GM23248 (cell line): ENCODE measurements around the gene TMED10. TPM values are rescaled to one million over a fixed set of nuclear protein-coding genes. Genes with fewer than 3 reads are reported as not detected.

Experiments used
- DNase-seq: peaks from one replicate; pipeline ENCODE4 v3.0.0-alpha.2; 2015
- H2AFZ ChIP-seq: fragments of 200-600 bp; sonication (generic); 2 replicates; pipeline ENCODE4 v1.6.1; 2016; ENCODE audit warnings: antibody characterized with exemption
- H3F3A ChIP-seq: fragments of 200-600 bp; sonication (generic); 2 replicates; pipeline ENCODE4 v1.6.1; 2016; ENCODE audit warnings: mild to moderate bottlenecking, antibody characterized with exemption, mixed run types; ENCODE audit not compliant: insufficient read depth
- H3K27ac ChIP-seq: fragments of 200-600 bp; sonication (generic); 2 replicates; pipeline ENCODE4 v1.5.1; 2016; ENCODE audit warnings: mild to moderate bottlenecking
- H3K27me3 ChIP-seq: fragments of 200-600 bp; sonication (generic); replicated peaks from 2 replicates; pipeline ENCODE4 v1.6.1; 2016; ENCODE audit warnings: mild to moderate bottlenecking; ENCODE audit not compliant: insufficient read depth
- H3K36me3 ChIP-seq: fragments of 200-600 bp; sonication (generic); 2 replicates; pipeline ENCODE4 v1.6.1; 2016; ENCODE audit warnings: low read depth, mild to moderate bottlenecking
- H3K4me1 ChIP-seq: fragments of 200-600 bp; sonication (generic); 2 replicates; pipeline ENCODE4 v1.6.1; 2016; ENCODE audit warnings: mild to moderate bottlenecking; ENCODE audit not compliant: insufficient read depth
- H3K4me2 ChIP-seq: fragments of 200-600 bp; sonication (generic); one replicate; pipeline ENCODE4 v1.6.1; 2016; ENCODE audit warnings: mild to moderate bottlenecking; ENCODE audit not compliant: unreplicated experiment
- H3K4me3 ChIP-seq: fragments of 200-600 bp; sonication (generic); 2 replicates; pipeline ENCODE4 v1.5.1; 2016; ENCODE audit warnings: mild to moderate bottlenecking
- H3K79me2 ChIP-seq: fragments of 200-600 bp; sonication (generic); 2 replicates; pipeline ENCODE4 v1.6.1; 2016; ENCODE audit warnings: mild to moderate bottlenecking; ENCODE audit not compliant: insufficient read depth
- H3K9ac ChIP-seq: fragments of 200-600 bp; sonication (generic); 2 replicates; pipeline ENCODE4 v1.6.1; 2016; ENCODE audit warnings: mild to moderate bottlenecking
- H3K9me2 ChIP-seq: fragments of 200-600 bp; sonication (generic); 2 replicates; pipeline ENCODE4 v1.6.1; 2016; ENCODE audit warnings: mixed run types, mild to moderate bottlenecking, moderate library complexity; ENCODE audit not compliant: insufficient read depth
- H3K9me3 ChIP-seq: fragments of 200-600 bp; sonication (generic); one replicate; pipeline ENCODE4 v1.6.1; 2017; ENCODE audit warnings: low read depth
- H4K20me1 ChIP-seq: fragments of 200-600 bp; sonication (generic); 2 replicates; pipeline ENCODE4 v1.6.0; 2016; ENCODE audit not compliant: insufficient read depth
- EZH2 ChIP-seq: fragments of 200-600 bp; sonication (generic); IDR thresholded peaks from 2 replicates; pipeline ENCODE4 v1.6.1; 2018; ENCODE audit warnings: antibody characterized with exemption, mild to moderate bottlenecking; ENCODE audit not compliant: insufficient read depth, poor library complexity, severe bottlenecking
- EZH2phosphoT487 ChIP-seq: fragments of 200-600 bp; sonication (generic); IDR thresholded peaks from 2 replicates; pipeline ENCODE4 v1.6.1; 2018; ENCODE audit warnings: antibody characterized with exemption, moderate library complexity, mild to moderate bottlenecking, low read depth; ENCODE audit not compliant: insufficient read depth
- WGBS, 2 experiments: methylation state at CpG; one replicate each; pipeline ENCODE4 v1.1.6; 2015 to 2017; ENCODE audit warnings: low lambda C conversion rate in 2 of 2, low coverage in 1 of 2; ENCODE audit errors: missing lambda C conversion rate in 2 of 2; 5-methylcytosine and 5-hydroxymethylcytosine counted together
- in situ Hi-C: fragments of 300-500 bp; cut with MboI; formaldehyde crosslinking; loops from 2 replicates; pipeline ENCODE4 v1.15.0; 2020
- polyA plus RNA-seq: library from polyadenylated mRNA; unstranded; fragments of >200 nt; fragmentation: Nextera tagmentation; extraction: Ambion mirVana; gene quantifications from 2 replicates; pipeline ENCODE4 v1.2.1, GENCODE V29; 2016
- small RNA-seq: library from RNA; depleted of rRNA; stranded (forward); fragments of <200 nt; gene quantifications from one replicate; pipeline ENCODE3, GENCODE V24; 2014; ENCODE audit warnings: low read depth, low replicate concordance
- total RNA-seq: library from RNA; depleted of rRNA; stranded (reverse); fragments of >200 nt; shearing (Covaris generic); gene quantifications from 2 replicates; pipeline ENCODE4 v1.2.3, GENCODE V29; 2014; rRNA removed

TMED10 gene
- total and polyA plus RNA-seq, 2 experiments from 2014 or later: 363 to 553 TPM

GRCh38 chr14:75081660-75082229 is 94.7 kb downstream of the TMED10 start:
- Histone ChIP-seq H2AFZ (no peak overlapping the region), H3K4me3 (no peak overlapping the region), H3F3A (no peaks in the 10 kb centered on the region; the same call in 1 of the 2 replicates), H3K79me2 (no peaks in the 10 kb centered on the region), H3K9ac (no peak overlapping the region), H3K27ac (no peak overlapping the region), H3K4me2 (no peak overlapping the region), H3K9me2 (no peaks in the 10 kb centered on the region), H3K27me3 (no peaks in the 10 kb centered on the region), H3K9me3 (no peaks in the 10 kb centered on the region), H4K20me1 (no peaks in the 10 kb centered on the region), H3K36me3 (peaks cover 33% of the 10 kb centered on the region), H3K4me1 (no peaks in the 10 kb centered on the region)
- DNase-seq: no peak
- TF ChIP-seq EZH2 (no peak), EZH2phosphoT487 (no peak)
- WGBS, 2 experiments: 43 to 52% methylated on average over 2 of the region's 2 CpGs
- in situ Hi-C loops: no loop called here

Small RNAs within 50 kb of the gene (small RNA-seq; reads per million reads assigned to genes)
- gene HIF1AP1: not detected
- gene RNU4ATAC14P: not detected

Other genes starting within 250 kb of the TMED10 start
- gene PGF, start 221.0 kb downstream of the TMED10 start, total RNA-seq: 1.5 and 1.8 TPM in 2 replicates
- gene PGF, start 221.0 kb downstream of the TMED10 start, polyA plus RNA-seq: 1.1 and 2.1 TPM in 2 replicates
- gene EIF2B2, start 173.7 kb downstream of the TMED10 start, total RNA-seq: 18.6 and 40.6 TPM in 2 replicates
- gene EIF2B2, start 173.7 kb downstream of the TMED10 start, polyA plus RNA-seq: 50.2 and 55.0 TPM in 2 replicates
- gene MLH3, start 125.1 kb downstream of the TMED10 start, total RNA-seq: 12.3 and 19.9 TPM in 2 replicates
- 7.3 and 10.8 TPM in 2 replicates for gene MLH3, start 125.1 kb downstream of the TMED10 start, polyA plus RNA-seq
- gene ACYP1, start 112.6 kb downstream of the TMED10 start, total RNA-seq: 5.7 and 7.3 TPM in 2 replicates
- 18.0 and 19.3 TPM in 2 replicates for gene ACYP1, start 112.6 kb downstream of the TMED10 start, polyA plus RNA-seq
- gene ZC2HC1C, start 107.0 kb downstream of the TMED10 start, total RNA-seq: 2.8 and 5.3 TPM in 2 replicates
- gene ZC2HC1C, start 107.0 kb downstream of the TMED10 start, polyA plus RNA-seq: 1.0 TPM in 2 replicates
- 27.6 and 41.0 TPM in 2 replicates for gene NEK9, start 49.6 kb downstream of the TMED10 start, total RNA-seq
- 41.2 and 47.6 TPM in 2 replicates for gene NEK9, start 49.6 kb downstream of the TMED10 start, polyA plus RNA-seq
- gene FOS, start 102.2 kb upstream of the TMED10 start, total RNA-seq: 118 and 124 TPM in 2 replicates
- 107 and 110 TPM in 2 replicates for gene FOS, start 102.2 kb upstream of the TMED10 start, polyA plus RNA-seq